Neural cell (in vitro differentiated cells): ENCODE measurements around the gene TBX4. TPM values are rescaled to one million over a fixed set of nuclear protein-coding genes. Genes with fewer than 3 reads are reported as not detected.

Source experiments
- H2AFZ ChIP-seq: fragments of 200-600, 300-800 bp; sonication (generic), shearing (Covaris generic); 2 replicates; pipeline ENCODE4 v1.6.0; 2014; ENCODE audit warnings: low read depth, mild to moderate bottlenecking, antibody characterized with exemption, low read length, moderate library complexity
- H3F3A ChIP-seq: fragments of 200-600 bp; shearing (Covaris generic); 2 replicates; pipeline ENCODE4 v1.6.1; 2016; ENCODE audit warnings: mild to moderate bottlenecking, moderate library complexity, mixed read lengths, antibody characterized with exemption, low read length; ENCODE audit not compliant: insufficient read depth, poor library complexity, severe bottlenecking
- H3K27ac ChIP-seq: fragments of 200-600, 300-800 bp; sonication (generic), shearing (Covaris generic); 2 replicates; pipeline ENCODE4 v1.5.1; 2014; ENCODE audit warnings: mild to moderate bottlenecking, low read length, moderate library complexity
- H3K27me3 ChIP-seq: fragments of 300-800, 200-600 bp; sonication (generic), shearing (Covaris generic); 2 replicates; pipeline ENCODE4 v1.6.0; 2014; ENCODE audit warnings: mild to moderate bottlenecking, low read depth, low read length, moderate library complexity; ENCODE audit not compliant: insufficient read depth
- H3K36me3 ChIP-seq: fragments of 300-800, 200-600 bp; sonication (generic), shearing (Covaris generic); 2 replicates; pipeline ENCODE4 v1.5.1; 2014; ENCODE audit warnings: mild to moderate bottlenecking, antibody characterized with exemption, low read length, moderate library complexity; ENCODE audit not compliant: insufficient read depth
- H3K4me2 ChIP-seq: fragments of 300-800, 200-600 bp; sonication (generic), shearing (Covaris generic); 2 replicates; pipeline ENCODE4 v1.6.0; 2014; ENCODE audit warnings: mild to moderate bottlenecking, low read length
- H3K4me3 ChIP-seq: fragments of 300-800, 200-600 bp; sonication (generic), shearing (Covaris generic); 2 replicates; pipeline ENCODE4 v1.5.1; 2014; ENCODE audit warnings: mild to moderate bottlenecking, low read length, moderate library complexity
- H3K79me2 ChIP-seq: fragments of 200-600 bp; shearing (Covaris generic); replicated peaks from 2 replicates; pipeline ENCODE4 v1.6.0; 2014; ENCODE audit warnings: mild to moderate bottlenecking, low read length, moderate library complexity; ENCODE audit not compliant: insufficient read depth
- H3K9ac ChIP-seq: fragments of 300-800, 200-600 bp; sonication (generic), shearing (Covaris generic); 2 replicates; pipeline ENCODE4 v1.6.1; 2016; ENCODE audit warnings: mild to moderate bottlenecking, low read length, mixed read lengths
- H3K9me2 ChIP-seq: fragments of 200-600 bp; shearing (Covaris generic); 2 replicates; pipeline ENCODE4 v1.6.1; 2016; ENCODE audit warnings: mild to moderate bottlenecking, low read length, mixed read lengths; ENCODE audit not compliant: insufficient read depth
- H3K9me3 ChIP-seq: fragments of 200-600, 300-800 bp; sonication (generic), shearing (Covaris generic); 2 replicates; pipeline ENCODE4 v1.6.1; 2016; ENCODE audit warnings: mild to moderate bottlenecking, mixed run types, low read length, moderate library complexity, mixed read lengths
- H4K20me1 ChIP-seq: fragments of 200-600 bp; shearing (Covaris generic); 2 replicates; pipeline ENCODE4 v1.6.1; 2016; ENCODE audit warnings: mild to moderate bottlenecking, mixed run types; ENCODE audit not compliant: insufficient read depth
- EP300 ChIP-seq: fragments of 450-650 bp; conservative IDR thresholded peaks from 2 replicates; pipeline ENCODE4 v1.6.1; 2014; ENCODE audit warnings: antibody characterized with exemption, mild to moderate bottlenecking, moderate library complexity; ENCODE audit not compliant: poor library complexity, severe bottlenecking
- EZH2 ChIP-seq: fragments of 200-600, 300-800 bp; shearing (Covaris generic), sonication (generic); IDR thresholded peaks from 2 replicates; pipeline ENCODE4 v1.6.1; 2014; ENCODE audit warnings: antibody characterized with exemption, low read length, borderline replicate concordance, mild to moderate bottlenecking; ENCODE audit not compliant: insufficient read depth, poor library complexity, severe bottlenecking
- MXI1 ChIP-seq: fragments of 450-650 bp; conservative IDR thresholded peaks from 2 replicates; pipeline ENCODE4 v1.6.1; 2014; ENCODE audit warnings: antibody characterized with exemption, mild to moderate bottlenecking; ENCODE audit not compliant: poor library complexity, severe bottlenecking
- POLR2AphosphoS5 ChIP-seq: IDR thresholded peaks from 2 replicates; pipeline ENCODE4 v1.6.1; 2012
- RAD21 ChIP-seq: fragments of 450-650 bp; conservative IDR thresholded peaks from 2 replicates; pipeline ENCODE4 v1.6.1; 2014; ENCODE audit warnings: antibody characterized with exemption, mild to moderate bottlenecking, moderate library complexity
- REST ChIP-seq: IDR thresholded peaks from 2 replicates; pipeline ENCODE4 v1.6.1; 2012; ENCODE audit warnings: borderline replicate concordance
- SMC3 ChIP-seq: fragments of 450-650 bp; conservative IDR thresholded peaks from 2 replicates; pipeline ENCODE4 v1.6.1; 2014; ENCODE audit warnings: antibody characterized with exemption, mild to moderate bottlenecking, moderate library complexity; ENCODE audit not compliant: poor library complexity
- TAF1 ChIP-seq: IDR thresholded peaks from 2 replicates; pipeline ENCODE4 v1.6.1; 2012; ENCODE audit warnings: low read depth
- polyA plus RNA-seq: library from polyadenylated mRNA; depleted of rRNA; stranded (reverse); fragments of >200 nt; gene quantifications from 2 replicates; pipeline ENCODE4 v1.2.3, GENCODE V29; 2014
- TF ChIP-seq, protein P1 (sequence below): fragments of 450-650 bp; IDR thresholded peaks from 2 replicates; pipeline ENCODE4 v1.5.1; 2014; ENCODE audit warnings: antibody characterized with exemption, mild to moderate bottlenecking, moderate library complexity; ENCODE audit not compliant: poor library complexity, severe bottlenecking

Gene TBX4
- polyA plus RNA-seq, 1 donor from 2014 or later, result not detected

- Histone ChIP-seq H3K4me2 (no peak overlapping the region), H4K20me1 (no peaks in the 10 kb centered on the region)
Observed at GRCh38 chr17:61455324-61456060, 3.3 kb downstream of the TBX4 start.

DNA sequence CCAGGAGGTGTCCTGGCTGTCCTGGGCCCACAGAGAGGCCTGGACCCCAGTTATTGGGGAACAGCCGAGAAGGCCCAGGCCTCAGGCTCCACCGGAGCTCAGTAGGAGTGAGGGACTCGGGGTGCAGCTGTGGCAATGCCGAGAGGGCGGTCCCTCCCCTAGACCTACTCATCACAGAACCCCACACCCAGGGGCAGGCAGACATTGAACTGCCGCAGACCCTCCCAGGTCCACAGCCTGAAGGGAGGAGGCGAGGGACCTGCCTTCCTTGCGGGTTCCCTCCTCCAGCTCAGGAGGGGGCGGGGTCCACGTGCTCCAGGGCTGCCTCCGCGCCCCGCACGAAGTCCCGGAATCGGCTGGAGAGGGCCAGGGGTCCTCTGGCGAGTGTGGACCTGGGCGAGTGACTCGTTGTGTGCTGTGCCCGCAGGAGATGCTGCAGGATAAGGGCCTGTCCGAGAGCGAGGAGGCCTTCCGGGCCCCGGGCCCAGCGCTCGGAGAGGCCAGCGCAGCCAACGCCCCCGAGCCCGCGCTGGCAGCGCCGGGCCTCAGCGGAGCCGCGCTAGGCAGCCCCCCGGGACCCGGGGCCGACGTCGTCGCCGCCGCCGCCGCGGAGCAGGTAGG lies 3.9 kb downstream of the TBX4 start:
- TF ChIP-seq SMC3, result no peak
- no peak for TF ChIP-seq EP300
- TF ChIP-seq, protein P1, sequence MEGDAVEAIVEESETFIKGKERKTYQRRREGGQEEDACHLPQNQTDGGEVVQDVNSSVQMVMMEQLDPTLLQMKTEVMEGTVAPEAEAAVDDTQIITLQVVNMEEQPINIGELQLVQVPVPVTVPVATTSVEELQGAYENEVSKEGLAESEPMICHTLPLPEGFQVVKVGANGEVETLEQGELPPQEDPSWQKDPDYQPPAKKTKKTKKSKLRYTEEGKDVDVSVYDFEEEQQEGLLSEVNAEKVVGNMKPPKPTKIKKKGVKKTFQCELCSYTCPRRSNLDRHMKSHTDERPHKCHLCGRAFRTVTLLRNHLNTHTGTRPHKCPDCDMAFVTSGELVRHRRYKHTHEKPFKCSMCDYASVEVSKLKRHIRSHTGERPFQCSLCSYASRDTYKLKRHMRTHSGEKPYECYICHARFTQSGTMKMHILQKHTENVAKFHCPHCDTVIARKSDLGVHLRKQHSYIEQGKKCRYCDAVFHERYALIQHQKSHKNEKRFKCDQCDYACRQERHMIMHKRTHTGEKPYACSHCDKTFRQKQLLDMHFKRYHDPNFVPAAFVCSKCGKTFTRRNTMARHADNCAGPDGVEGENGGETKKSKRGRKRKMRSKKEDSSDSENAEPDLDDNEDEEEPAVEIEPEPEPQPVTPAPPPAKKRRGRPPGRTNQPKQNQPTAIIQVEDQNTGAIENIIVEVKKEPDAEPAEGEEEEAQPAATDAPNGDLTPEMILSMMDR, result no peak

More at GRCh38 chr17:61455324-61456060, 3.3 kb downstream of the TBX4 start:
- Histone ChIP-seq H3K4me3 (no peak overlapping the region), H2AFZ (no peak overlapping the region), H3K9me3 (peaks cover 3% of the 10 kb centered on the region), H3F3A (no peaks in the 10 kb centered on the region), H3K79me2 (no peaks in the 10 kb centered on the region), H3K9me2 (no peaks in the 10 kb centered on the region), H3K36me3 (no peaks in the 10 kb centered on the region), H3K27me3 (peaks cover 100% of the 10 kb centered on the region), H3K27ac (no peak overlapping the region), H3K9ac (no peak overlapping the region)
- TF ChIP-seq, protein P1, result no peak
- TF ChIP-seq EP300, result no peak
- TF ChIP-seq RAD21, result no peak
- no peak for TF ChIP-seq POLR2AphosphoS5
- no peak for TF ChIP-seq EZH2

DNA sequence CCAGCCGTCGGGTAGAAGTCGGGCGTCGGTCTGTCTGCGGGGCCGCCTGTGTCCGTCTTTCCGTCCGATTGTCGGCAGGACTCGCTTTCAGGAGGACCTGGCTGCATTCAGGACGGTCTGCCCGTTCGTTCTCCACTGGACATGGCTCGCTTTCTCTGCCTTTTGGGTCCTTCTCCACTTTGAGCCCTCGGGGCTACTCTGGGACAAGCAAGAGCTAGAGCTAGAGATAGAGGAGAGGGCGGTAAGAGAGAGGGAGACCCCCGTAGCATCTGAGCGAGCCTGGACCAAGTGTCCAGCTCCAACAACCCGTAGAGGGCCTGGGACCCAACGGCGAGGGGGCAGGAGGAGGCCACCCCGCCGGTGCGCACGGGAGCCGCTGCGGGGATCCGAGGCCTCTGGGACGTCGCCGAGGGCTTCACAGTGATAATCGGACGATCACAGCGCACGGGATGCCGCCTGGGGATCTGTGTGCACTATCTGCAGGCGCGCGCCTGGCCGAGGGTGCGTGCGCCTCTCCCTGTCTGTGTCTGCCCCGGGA lies 4.5 kb downstream of the TBX4 start:
- Histone ChIP-seq H3K36me3 (no peaks in the 10 kb centered on the region), H3F3A (no peaks in the 10 kb centered on the region), H2AFZ (no peak overlapping the region), H3K9ac (no peak overlapping the region), H3K27me3 (peaks cover 100% of the 10 kb centered on the region), H4K20me1 (no peaks in the 10 kb centered on the region), H3K79me2 (no peaks in the 10 kb centered on the region), H3K4me2 (no peak overlapping the region), H3K9me2 (no peaks in the 10 kb centered on the region), H3K9me3 (peaks cover 3% of the 10 kb centered on the region), H3K4me3 (no peak overlapping the region), H3K27ac (no peak overlapping the region)
- TF ChIP-seq, protein P1, result no peak
- TF ChIP-seq REST (no peak), RAD21 (no peak), EZH2 (no peak), SMC3 (no peak), TAF1 (no peak), EP300 (no peak), MXI1 (no peak)

More for the DNA sequence above, 3.9 kb downstream of the TBX4 start:
- peaks cover 100% of the 10 kb centered on the region for H3K27me3 ChIP-seq
- no peak overlapping the region for H3K4me3 ChIP-seq
- H3K79me2 ChIP-seq, result no peaks in the 10 kb centered on the region
- H3K27ac ChIP-seq, result no peak overlapping the region
- H2AFZ ChIP-seq, result no peak overlapping the region
- H3F3A ChIP-seq, result no peaks in the 10 kb centered on the region
- no peaks in the 10 kb centered on the region for H3K9me2 ChIP-seq
- peaks cover 3% of the 10 kb centered on the region for H3K9me3 ChIP-seq
- H3K4me2 ChIP-seq, result no peak overlapping the region
- H4K20me1 ChIP-seq, result no peaks in the 10 kb centered on the region
- H3K36me3 ChIP-seq, result no peaks in the 10 kb centered on the region
- H3K9ac ChIP-seq, result no peak overlapping the region
